ENCODE measurements around the gene FARSA. TPM values are rescaled to one million over a fixed set of nuclear protein-coding genes. Genes with fewer than 3 reads are reported as not detected.

Gene FARSA
- total and polyA plus RNA-seq, 3 donors from 2014 or later, result 53.8 to 65.3 (median 55.1) TPM

GRCh38 chr19:12975221-12975741 is 41.8 kb upstream of the FARSA start:
- TF ChIP-seq CTCF (IDR thresholded peaks at IDR 0.05) (no peak), POLR2A (IDR thresholded peaks at IDR 0.05) (no peak)
- Histone ChIP-seq H3K4me3 (no peak overlapping the region), H3K36me3 (ENCODE audit: low read depth, missing control alignments) (no peaks in the 10 kb centered on the region), H3K4me1 (no peaks in the 10 kb centered on the region), H3K27ac (no peak overlapping the region), H3K9me3 (no peaks in the 10 kb centered on the region), H3K27me3 (no peaks in the 10 kb centered on the region)
- 60 to 68% methylated on average over 1 to 17 of the region's 17 CpGs for WGBS, 2 donors
- no peak for DNase-seq
- intact Hi-C loops (cut with DNase I; ENCODE audit: low total_unique reads), result no loop called here

- no peak for DNase-seq
- WGBS, 2 donors, result 57 to 62% methylated on average over 5 to 19 of the region's 19 CpGs
- Histone ChIP-seq H3K36me3 (ENCODE audit: low read depth, missing control alignments) (no peaks in the 10 kb centered on the region), H3K9me3 (no peaks in the 10 kb centered on the region), H3K4me1 (peaks cover 3% of the 10 kb centered on the region), H3K27me3 (no peaks in the 10 kb centered on the region), H3K27ac (no peak overlapping the region), H3K4me3 (no peak overlapping the region)
- TF ChIP-seq CTCF (IDR thresholded peaks at IDR 0.05), result no peak
- TF ChIP-seq POLR2A (IDR thresholded peaks at IDR 0.05), result no peak
- intact Hi-C loops (cut with DNase I; ENCODE audit: low total_unique reads), result no loop called here
Measured at GRCh38 chr19:12974301-12975220, 41.0 kb upstream of the FARSA start.

- H3K36me3 ChIP-seq (ENCODE audit: low read depth, missing control alignments), result no peaks in the 10 kb centered on the region
- H3K27me3 ChIP-seq, result no peaks in the 10 kb centered on the region
- 90 to 98% methylated on average over 10 to 16 of the region's 16 CpGs for WGBS, 2 donors
- peaks cover 5% of the 10 kb centered on the region for H3K4me1 ChIP-seq
- H3K9me3 ChIP-seq, result no peaks in the 10 kb centered on the region
- no peak overlapping the region for H3K27ac ChIP-seq
- no peak for DNase-seq
- TF ChIP-seq CTCF (IDR thresholded peaks at IDR 0.05), result no peak
- TF ChIP-seq POLR2A (IDR thresholded peaks at IDR 0.05), result no peak
- intact Hi-C loops (cut with DNase I; ENCODE audit: low total_unique reads), result no loop called here
- H3K4me3 ChIP-seq, result no peak overlapping the region
Measured at GRCh38 chr19:12973236-12973635, 39.7 kb upstream of the FARSA start.

- no peak for DNase-seq
Measured at GRCh38 chr19:12970070-12970820, 36.7 kb upstream of the FARSA start.

More at GRCh38 chr19:12970070-12970820, 36.7 kb upstream of the FARSA start:
- WGBS, 2 donors, result 74% methylated on average over 7 of the region's 7 CpGs
- Histone ChIP-seq H3K9me3 (no peaks in the 10 kb centered on the region), H3K4me1 (peaks cover 8% of the 10 kb centered on the region), H3K4me3 (no peak overlapping the region), H3K27ac (no peak overlapping the region), H3K36me3 (ENCODE audit: low read depth, missing control alignments) (no peaks in the 10 kb centered on the region), H3K27me3 (no peaks in the 10 kb centered on the region)
- intact Hi-C loops (cut with DNase I; ENCODE audit: low total_unique reads), result no loop called here
- TF ChIP-seq POLR2A (IDR thresholded peaks at IDR 0.05) (no peak), CTCF (IDR thresholded peaks at IDR 0.05) (no peak)
